HG02588 (cell line): Measurements from ENCODE around the gene PRLR.
A peak's percentile ranks its signal among the peaks of the same experiment; 100 is the strongest.
"Not testable (repeated sequence)": the region's sequence is repeated elsewhere in the genome, so short reads cannot be mapped to it uniquely, and the experiment has no call there.

Experiments
- ATAC-seq: cut with Tn5 transposase; IDR thresholded peaks from one replicate; pipeline ENCODE4 v1.9.1; 2021; ENCODE audit warnings: mild to moderate bottlenecking, moderate library complexity; ENCODE audit not compliant: unreplicated experiment

PRLR gene

GRCh38 chr5:35198075-35198474, 32.2 kb downstream of the PRLR start:
- ATAC-seq, result no peak

GRCh38 chr5:35197351-35197750, 32.9 kb downstream of the PRLR start:
- ATAC-seq, result no peak

- ATAC-seq, result no peak
These were observed 34.8 kb downstream of the PRLR start for GRCh38 chr5:35195472-35195852.

- ATAC-seq, result peak; percentile 93
These were observed 35.4 kb downstream of the PRLR start for GRCh38 chr5:35194635-35195471.

GRCh38 chr5:35192506-35192905, 37.8 kb downstream of the PRLR start:
- no peak for ATAC-seq

- ATAC-seq, result not testable (repeated sequence)
These were observed 40.5 kb downstream of the PRLR start for GRCh38 chr5:35189801-35190200.

GRCh38 chr5:35188031-35188457, 42.2 kb downstream of the PRLR start:
- no peak for ATAC-seq

- ATAC-seq, result not testable (repeated sequence)
These were observed 42.7 kb downstream of the PRLR start for GRCh38 chr5:35187621-35188020.

GRCh38 chr5:35186749-35187148, 43.5 kb downstream of the PRLR start:
- ATAC-seq, result no peak

- ATAC-seq, result no peak
These were observed 44.8 kb downstream of the PRLR start for GRCh38 chr5:35185518-35185917.

- ATAC-seq, result no peak
These were observed 46.7 kb downstream of the PRLR start for GRCh38 chr5:35183556-35183955.

GRCh38 chr5:35182910-35183535, 47.3 kb downstream of the PRLR start:
- peak; percentile 59 for ATAC-seq

GRCh38 chr5:35182486-35182885, 47.8 kb downstream of the PRLR start:
- no peak for ATAC-seq

- ATAC-seq, result no peak
These were observed 50.2 kb downstream of the PRLR start for GRCh38 chr5:35180046-35180445.

- ATAC-seq, result no peak
These were observed 52.5 kb downstream of the PRLR start for GRCh38 chr5:35177783-35178182.

- no peak for ATAC-seq
These were observed 57.8 kb downstream of the PRLR start for GRCh38 chr5:35172533-35172932.

- no peak for ATAC-seq
These were observed 58.3 kb downstream of the PRLR start for GRCh38 chr5:35171991-35172390.

GRCh38 chr5:35171078-35171477, 59.2 kb downstream of the PRLR start:
- no peak for ATAC-seq

GRCh38 chr5:35166043-35166442, 64.2 kb downstream of the PRLR start:
- no peak for ATAC-seq

GRCh38 chr5:35164860-35165542, 65.3 kb downstream of the PRLR start:
- no peak for ATAC-seq

GRCh38 chr5:35163710-35164033, 66.6 kb downstream of the PRLR start:
- no peak for ATAC-seq
